K562 (cell line): ENCODE data around the gene MSL2. TPM values are rescaled to one million over a fixed set of nuclear protein-coding genes. Genes with fewer than 3 reads are reported as not detected.

Experiments
- ATAC-seq: fragments of 200-7000 bp; cut with Tn5 transposase; 3 replicates; pipeline ENCODE4 v1.9.1; 2020; ENCODE audit warnings: moderate library complexity
- BruUV-seq: library from RNA; stranded (reverse); fragments of 400-500 nt; replicated peaks from 2 replicates; lab custom pipeline; 2021; lab: Mats Ljungman, UMichigan
- CTCF ChIA-PET: fragments of 300-600 bp; formaldehyde crosslinking; extraction: SDS; loops from one replicate; lab custom pipeline; 2021; ENCODE audit warnings: low intra/inter-chr PET ratio; lab: Yijun Ruan, JAX
- POLR2A ChIA-PET: fragments of 300-600, 350-650 bp; sonication (Branson Sonifier 250); formaldehyde crosslinking; extraction: SDS; loops from one replicate; lab custom pipeline; 2021; ENCODE audit warnings: antibody characterized with exemption, inconsistent platforms; lab: Yijun Ruan, JAX
- DNase-seq, 4 experiments: peaks; one replicate each; pipeline versions ENCODE4 v3.0.0 to v3.0.0-alpha.2; 2011 to 2018; ENCODE audit warnings: low spot score in 3 of 4, mixed read lengths in 3 of 4; ENCODE audit errors: extremely low read depth in 1 of 4
- FAIRE-seq: peaks from 2 replicates; lab custom pipeline; 2011; peaks lifted over from hg19 to GRCh38; lab: Jason Lieb, UNC
- H2AFZ ChIP-seq: 2 replicates; pipeline ENCODE4 v1.6.0; 2011; ENCODE audit warnings: low read depth, low read length, control low read depth, inconsistent platforms
- H3K27ac ChIP-seq: fragments of 200-600 bp; 3 replicates; pipeline ENCODE4 v1.8.0; 2011; ENCODE audit warnings: low read depth, mild to moderate bottlenecking, control low read depth, inconsistent platforms, low read length, moderate library complexity, mixed read lengths; ENCODE audit errors: extremely low read depth
- H3K27me3 ChIP-seq, 2 experiments: fragments of 300-600 bp in 1 of 2; 2 replicates in 1 of 2; 3 replicates in 1 of 2; pipeline versions ENCODE4 v1.6.0 to v1.8.0; 2011; ENCODE audit warnings: inconsistent platforms in 2 of 2, low read length in 2 of 2, mild to moderate bottlenecking in 1 of 2, mixed read lengths in 1 of 2, moderate library complexity in 1 of 2; ENCODE audit not compliant: control insufficient read depth in 2 of 2, insufficient read depth in 2 of 2
- H3K36me3 ChIP-seq: fragments of 300-600 bp; 3 replicates; pipeline ENCODE4 v1.8.0; 2011; ENCODE audit warnings: mild to moderate bottlenecking, low read length, inconsistent platforms; ENCODE audit not compliant: control insufficient read depth, insufficient read depth
- H3K4me1 ChIP-seq, 2 experiments: fragments of 200-600 bp in 1 of 2; replicated peaks in 1 of 2; 2 replicates in 1 of 2; 3 replicates in 1 of 2; pipeline versions ENCODE4 v1.5.1 to v1.8.0; 2011; ENCODE audit warnings: inconsistent platforms in 2 of 2, low read length in 2 of 2, mild to moderate bottlenecking in 1 of 2, mixed read lengths in 1 of 2, moderate library complexity in 1 of 2; ENCODE audit not compliant: control insufficient read depth in 2 of 2, insufficient read depth in 2 of 2
- H3K4me2 ChIP-seq: 2 replicates; pipeline ENCODE4 v1.6.1; 2011; ENCODE audit warnings: low read length, control low read depth, inconsistent platforms, mixed read lengths; ENCODE audit not compliant: insufficient read depth
- H3K4me3 ChIP-seq: fragments of 200-600 bp; sonication (generic), shearing (Covaris generic); 2 replicates; pipeline ENCODE4 v1.5.1; 2016; ENCODE audit warnings: control low read depth, inconsistent platforms
- H3K79me2 ChIP-seq: fragments of 200-600 bp; 3 replicates; pipeline ENCODE4 v1.8.0; 2011; ENCODE audit warnings: low read length, inconsistent platforms; ENCODE audit not compliant: control insufficient read depth, insufficient read depth
- H3K9ac ChIP-seq, 2 experiments: 2 replicates each; pipeline versions ENCODE4 v1.6.0 to v1.6.1; 2011; ENCODE audit warnings: low read depth in 2 of 2, low read length in 2 of 2, control low read depth in 1 of 2, inconsistent platforms in 1 of 2, mild to moderate bottlenecking in 1 of 2, mixed read lengths in 1 of 2; ENCODE audit not compliant: insufficient read depth in 1 of 2
- H3K9me1 ChIP-seq: one replicate; pipeline ENCODE4 v1.6.0; 2011; ENCODE audit warnings: inconsistent platforms, mild to moderate bottlenecking, low read length, moderate library complexity; ENCODE audit not compliant: control insufficient read depth, insufficient read depth
- H3K9me3 ChIP-seq: replicated peaks from 2 replicates; pipeline ENCODE4 v1.5.1; 2011; ENCODE audit warnings: low read depth, low read length, inconsistent platforms; ENCODE audit not compliant: control insufficient read depth, insufficient read depth
- H4K20me1 ChIP-seq: replicated peaks from 2 replicates; pipeline ENCODE4 v1.6.1; 2011; ENCODE audit warnings: low read length, inconsistent platforms, mixed read lengths; ENCODE audit not compliant: control insufficient read depth, insufficient read depth
- BRCA1 ChIP-seq, 2 experiments: fragments of 450-650 bp in 1 of 2; sonication (generic) in 1 of 2; formaldehyde crosslinking in 1 of 2; IDR thresholded peaks; 2 replicates each; pipeline versions ENCODE4 v1.5.0 to v1.6.1; 2017 to 2020; ENCODE audit warnings: mild to moderate bottlenecking in 1 of 2, missing genetic modification reagents in 1 of 2
- EWSR1 ChIP-seq: fragments of 450-650 bp; IDR thresholded peaks from 2 replicates; pipeline ENCODE4 v1.6.1; 2018; ENCODE audit warnings: borderline replicate concordance, mild to moderate bottlenecking, low read depth, moderate library complexity; ENCODE audit not compliant: partially characterized antibody
- JUND ChIP-seq, 2 experiments: IDR thresholded peaks; 2 replicates in 1 of 2; 3 replicates in 1 of 2; pipeline ENCODE4 v1.6.1; 2011; ENCODE audit warnings: borderline replicate concordance in 2 of 2, low read depth in 2 of 2, low read length in 2 of 2, improper control_type of control experiment in 1 of 2, missing biosample characterization in 1 of 2, missing genetic modification characterization in 1 of 2, missing genetic modification reagents in 1 of 2
- KAT2B ChIP-seq: IDR thresholded peaks from one replicate; pipeline ENCODE4 v1.6.1; 2012; ENCODE audit warnings: low read depth, mild to moderate bottlenecking, control low read depth, inconsistent platforms, low read length, moderate library complexity
- LARP7 ChIP-seq: fragments of 450-650 bp; IDR thresholded peaks from 2 replicates; pipeline ENCODE4 v1.6.1; 2016
- NFIX ChIP-seq: fragments of 250-450 bp; sonication (Bioruptor Pico); IDR thresholded peaks from 2 replicates; pipeline ENCODE4 v1.4.0; 2020; ENCODE audit warnings: low read depth, mild to moderate bottlenecking, moderate library complexity
- RBM14 ChIP-seq: fragments of 200-400 bp; formaldehyde crosslinking; IDR thresholded peaks from 2 replicates; pipeline ENCODE4 v1.6.1; 2018; ENCODE audit warnings: low read depth, mild to moderate bottlenecking, low read length, moderate library complexity, borderline replicate concordance; ENCODE audit not compliant: insufficient read depth
- RBM25 ChIP-seq: fragments of 200-400 bp; formaldehyde crosslinking; IDR thresholded peaks from 2 replicates; pipeline ENCODE4 v1.6.1; 2018; ENCODE audit warnings: low read length, low read depth, moderate library complexity; ENCODE audit not compliant: severe bottlenecking
- SMARCE1 ChIP-seq: fragments of 450-650 bp; IDR thresholded peaks from 2 replicates; pipeline ENCODE4 v1.7.1; 2016; ENCODE audit warnings: mild to moderate bottlenecking
- WGBS: fragments of 100-300 bp; shearing (Covaris generic); methylation state at CpG from one replicate; pipeline ENCODE4 v1.1.6; 2016; ENCODE audit warnings: low coverage, mixed read lengths; ENCODE audit not compliant: insufficient coverage; ENCODE audit errors: missing lambda C conversion rate; 5-methylcytosine and 5-hydroxymethylcytosine counted together
- in situ Hi-C: fragments of 300-500 bp; cut with MboI; formaldehyde crosslinking; loops from 4 replicates; pipeline ENCODE4 v1.15.0; 2018; ENCODE audit warnings: inconsistent platforms, mixed read lengths
- intact Hi-C: fragments of 100-400 bp; cut with micrococcal nuclease; formaldehyde crosslinking; loops from 2 replicates; pipeline ENCODE4 v1.14.2; 2022
- polyA plus RNA-seq, 8 experiments: library from polyadenylated mRNA; depleted of rRNA in 4 of 8; stranded (reverse) in 5 of 8; unstranded in 3 of 8; fragments of >200 nt; fragmentation: Nextera tagmentation in 2 of 8; fragmentation: Illumina TruSeq in 1 of 8; extraction: Ambion mirVana in 2 of 8; extraction: Trizol in 1 of 8; gene quantifications; 2 replicates each; pipeline versions ENCODE4 v1.2.1 to v1.2.3, GENCODE V29; 2011 to 2014; ENCODE audit warnings: inconsistent platforms in 1 of 8, missing spikeins in 1 of 8
- total RNA-seq, 7 experiments: library from RNA; depleted of rRNA in 6 of 7; stranded (reverse); fragments of >200 nt in 6 of 7; fragmentation: Illumina TruSeq in 2 of 7; extraction: Trizol in 2 of 7; gene quantifications; 2 replicates each; pipeline versions ENCODE4 v1.2.1 to v1.2.3, GENCODE V29; 2011 to 2021; ENCODE audit warnings: low replicate concordance in 1 of 7
- TF ChIP-seq, protein P1 (sequence below): fragments of 250-450 bp; sonication (Bioruptor Pico); IDR thresholded peaks from 2 replicates; pipeline ENCODE4 v1.5.0; 2021; ENCODE audit warnings: mild to moderate bottlenecking, moderate library complexity
- TF ChIP-seq, protein P2 (sequence below), 3 experiments: fragments of 200-800 bp in 1 of 3; sonication (Bioruptor generic) in 1 of 3; sonication (generic) in 1 of 3; formaldehyde crosslinking in 1 of 3; IDR thresholded peaks; 2 replicates each; pipeline versions ENCODE4 v1.6.1 to v1.8.0; 2016 to 2022; ENCODE audit warnings: mild to moderate bottlenecking in 2 of 3, missing compliant biosample characterization in 2 of 3, missing genetic modification characterization in 2 of 3, missing genetic modification reagents in 1 of 3

The MSL2 gene
- total and polyA plus RNA-seq, 9 of the 15 experiments (the other 6 are each of a cell fraction or from before 2014, with no cell fraction given): 1.9 to 19.9 (median 9.1) TPM

DNA sequence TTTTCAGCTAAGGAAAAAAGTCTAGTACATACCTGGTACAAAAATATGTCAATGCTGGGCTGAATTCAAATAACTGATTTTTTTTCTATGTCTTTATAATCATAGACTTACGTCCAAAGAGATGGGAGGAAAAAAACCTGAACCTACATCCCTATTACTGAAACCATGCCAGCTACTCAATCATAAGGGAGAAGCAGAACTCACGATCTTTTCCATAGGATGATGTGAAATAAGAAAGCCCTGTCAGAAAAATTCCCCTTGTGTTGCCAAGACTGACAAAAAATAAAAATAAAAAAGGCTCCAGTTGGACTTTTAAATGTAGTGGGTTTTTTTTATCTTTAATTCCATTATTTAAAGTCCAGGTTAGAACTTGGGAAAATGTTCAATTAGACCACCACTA is 3.3 kb downstream of the MSL2 start:
- H3K36me3 ChIP-seq: peaks cover 13% of the 10 kb centered on the region; the same call in 2 of the 3 replicates
- ATAC-seq (no peak), FAIRE-seq (no peak), DNase-seq (no peak)
- H3K9me3 ChIP-seq: no peaks in the 10 kb centered on the region
- peak overlapping the region; percentile 99 for H3K27ac ChIP-seq
- H3K4me1 ChIP-seq: peaks cover 6 to 20% of the 10 kb centered on the region in 2 experiments; a peak in 4 of 5 replicates
- peak overlapping the region; percentile 76 for H3K4me3 ChIP-seq
- peaks cover 51% of the 10 kb centered on the region for H4K20me1 ChIP-seq
- H3K27me3 ChIP-seq: no peaks in the 10 kb centered on the region
- TF ChIP-seq RBM14 (no peak), NFIX (CRISPR knock-in tag) (no peak), EWSR1 (no peak), BRCA1 (IDR thresholded peaks at IDR 0.05) (no peak), BRCA1 (CRISPR knock-in tag; IDR thresholded peaks at IDR 0.05) (no peak), RBM25 (no peak), SMARCE1 (no peak), JUND (IDR thresholded peaks at IDR 0.05; ENCODE audit: borderline replicate concordance, low read depth, low read length) (no peak), JUND (tag; IDR thresholded peaks at IDR 0.05; ENCODE audit: borderline replicate concordance, low read depth, low read length) (no peak), LARP7 (no peak), KAT2B (no peak)
- TF ChIP-seq, protein P1, sequence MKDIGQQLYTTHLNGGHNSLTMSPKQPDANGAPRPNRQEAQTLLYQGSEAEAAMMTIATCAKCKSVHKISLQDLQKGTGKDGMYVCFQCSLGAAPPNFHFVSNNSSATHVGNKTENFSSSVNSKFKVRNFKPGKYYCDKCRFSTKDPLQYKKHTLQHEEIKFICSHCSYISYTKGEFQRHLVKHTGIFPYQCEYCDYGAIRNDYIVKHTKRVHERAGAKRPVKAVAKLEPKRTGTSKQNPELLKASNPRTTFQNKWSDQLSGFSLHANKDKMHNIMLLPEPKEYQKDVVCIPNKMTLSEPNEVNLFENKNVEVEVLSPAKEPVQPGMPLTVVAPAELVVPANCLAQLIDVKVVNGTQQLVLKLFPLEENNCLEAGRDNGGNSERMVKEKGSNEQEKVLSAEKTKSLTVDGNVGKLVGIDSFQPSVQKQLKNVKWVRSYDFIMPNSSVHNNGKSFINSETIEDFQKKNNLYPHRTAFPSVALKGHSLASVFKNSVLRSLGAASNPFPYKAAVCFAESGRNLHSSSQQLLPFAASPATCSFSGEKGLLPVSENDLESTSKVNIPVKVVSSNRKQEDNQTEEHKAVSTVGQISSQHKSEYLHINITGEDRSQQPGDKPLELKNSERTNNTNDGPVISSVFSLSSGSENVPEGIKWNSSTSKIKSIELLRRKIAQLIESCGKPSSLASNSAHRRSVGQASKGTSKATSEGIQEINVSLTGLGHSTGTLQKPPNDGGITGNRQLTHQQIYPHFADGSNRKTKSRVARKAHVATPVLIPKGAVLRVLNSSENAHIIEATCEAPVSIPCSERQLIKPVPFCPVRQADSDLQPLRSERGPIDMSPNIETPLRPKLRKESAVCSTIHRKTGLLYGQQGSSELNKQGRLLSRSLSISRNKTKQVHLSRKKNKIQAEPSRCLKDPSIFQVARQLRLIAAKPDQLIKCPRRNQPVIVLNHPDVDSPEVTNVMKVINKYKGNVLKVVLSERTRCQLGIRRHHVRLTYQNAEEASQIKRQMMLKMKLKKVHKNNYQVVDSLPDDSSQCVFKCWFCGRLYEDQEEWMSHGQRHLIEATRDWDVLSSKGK (CRISPR knock-in tag): no peak
- TF ChIP-seq, protein P2, sequence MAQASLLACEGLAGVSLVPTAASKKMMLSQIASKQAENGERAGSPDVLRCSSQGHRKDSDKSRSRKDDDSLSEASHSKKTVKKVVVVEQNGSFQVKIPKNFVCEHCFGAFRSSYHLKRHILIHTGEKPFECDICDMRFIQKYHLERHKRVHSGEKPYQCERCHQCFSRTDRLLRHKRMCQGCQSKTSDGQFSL (CRISPR knock-in tag; IDR thresholded peaks at IDR 0.05): no peak
- TF ChIP-seq, protein P2 (tag; IDR thresholded peaks at IDR 0.05): no peak
- peak overlapping the region in 1 of 2 experiments; percentile 89; a peak in 2 of 4 replicates for H3K9ac ChIP-seq
- no TSS peak for BruUV-seq
- ChIA-PET CTCF (no interaction called here), POLR2A (interaction anchor here (0.6 to 0.7 kb wide), 2 partner anchors 20 to 46 kb away, joined by 4 read pairs; no protein-coding TSS in a partner anchor)
- peak overlapping the region; percentile 87 for H3K4me2 ChIP-seq
- H3K9me1 ChIP-seq: no peaks in the 10 kb centered on the region
- intact Hi-C loops: no loop called here
- H3K79me2 ChIP-seq: peaks cover 87% of the 10 kb centered on the region
- H2AFZ ChIP-seq: no peak overlapping the region
- WGBS: 0% methylated on average over 2 of the region's 2 CpGs
- in situ Hi-C loops: no loop called here
